Caco-2 (cell line): ENCODE results near the gene PPARG. TPM values are rescaled to one million over a fixed set of nuclear protein-coding genes. Genes with fewer than 3 reads are reported as not detected.
"Not testable (repeated sequence)": the region's sequence is repeated elsewhere in the genome, so short reads cannot be mapped to it uniquely, and the experiment has no call there.

Source experiments
- BruUV-seq: library from RNA; stranded (reverse); fragments of 400-500 nt; replicated peaks from 2 replicates; lab custom pipeline; 2021; lab: Mats Ljungman, UMichigan
- CTCF ChIA-PET: fragments of 300-600 bp; sonication (Branson Sonifier 250); formaldehyde crosslinking; loops from one replicate; lab custom pipeline; 2022; ENCODE audit warnings: antibody characterized with exemption; lab: Charles Lee
- POLR2A ChIA-PET: fragments of 300-600 bp; sonication (Branson Sonifier 250); formaldehyde crosslinking; loops from one replicate; lab custom pipeline; 2022; ENCODE audit warnings: antibody characterized with exemption; lab: Charles Lee
- DNase-seq, 2 experiments: peaks; one replicate each; pipeline versions ENCODE4 v3.0.0 to v3.0.0-alpha.2; 2020 to 2022
- H3K27me3 ChIP-seq: replicated peaks from 2 replicates; pipeline ENCODE4 v1.6.0; 2011; ENCODE audit warnings: low read length; ENCODE audit not compliant: control insufficient read depth, insufficient read depth
- H3K36me3 ChIP-seq: 2 replicates; pipeline ENCODE4 v1.5.1; 2011; ENCODE audit warnings: low read length; ENCODE audit not compliant: control insufficient read depth, insufficient read depth
- H3K4me1 ChIP-seq: fragments of 250-450 bp; sonication (Bioruptor Pico); 2 replicates; pipeline ENCODE4 v1.5.1; 2020; ENCODE audit warnings: mild to moderate bottlenecking
- H3K4me3 ChIP-seq: 2 replicates; pipeline ENCODE4 v1.5.1; 2011; ENCODE audit warnings: low read depth, mild to moderate bottlenecking, control low read depth, low read length
- H3K9me3 ChIP-seq: fragments of 250-450 bp; sonication (Bioruptor Pico); 2 replicates; pipeline ENCODE4 v1.5.1; 2020; ENCODE audit warnings: mild to moderate bottlenecking, moderate library complexity
- H3K27ac Mint-ChIP-seq: one replicate; pipeline ENCODE4 v1.8.0; 2022; ENCODE audit warnings: mixed read lengths; ENCODE audit not compliant: unreplicated experiment
- H3K27me3 Mint-ChIP-seq: one replicate; pipeline ENCODE4 v1.8.0; 2022; ENCODE audit warnings: mixed read lengths; ENCODE audit not compliant: insufficient read depth, unreplicated experiment
- H3K36me3 Mint-ChIP-seq: one replicate; pipeline ENCODE4 v1.8.0; 2022; ENCODE audit warnings: mild to moderate bottlenecking, mixed read lengths; ENCODE audit not compliant: insufficient read depth, unreplicated experiment
- H3K4me1 Mint-ChIP-seq: one replicate; pipeline ENCODE4 v1.8.0; 2022; ENCODE audit warnings: low read depth, mixed read lengths; ENCODE audit not compliant: unreplicated experiment
- H3K4me3 Mint-ChIP-seq: one replicate; pipeline ENCODE4 v1.8.0; 2022; ENCODE audit warnings: mild to moderate bottlenecking, moderate library complexity, mixed read lengths; ENCODE audit not compliant: unreplicated experiment
- H3K9me3 Mint-ChIP-seq: one replicate; pipeline ENCODE4 v1.8.0; 2022; ENCODE audit warnings: mixed read lengths; ENCODE audit not compliant: unreplicated experiment
- CTCF ChIP-seq, 2 experiments: fragments of 200-600 bp in 1 of 2; IDR thresholded peaks; 1 replicate in 1 of 2; 2 replicates in 1 of 2; pipeline versions ENCODE4 v1.5.1 to v1.8.0; 2011 to 2022; ENCODE audit warnings: antibody characterized with exemption in 1 of 2, control low read depth in 1 of 2, inconsistent platforms in 1 of 2, low read depth in 1 of 2, low read length in 1 of 2, mild to moderate bottlenecking in 1 of 2, moderate library complexity in 1 of 2; ENCODE audit not compliant: insufficient read depth in 1 of 2, severe bottlenecking in 1 of 2, unreplicated experiment in 1 of 2
- intact Hi-C: fragments of 100-400 bp; cut with micrococcal nuclease; formaldehyde crosslinking; loops from one replicate; pipeline ENCODE4 v1.10.0; 2022; ENCODE audit not compliant: unreplicated experiment
- total RNA-seq: library from RNA; stranded (reverse); gene quantifications from 2 replicates; pipeline ENCODE4 v1.2.3, GENCODE V29; 2022

The PPARG gene
- total RNA-seq, 1 experiment from 2014 or later: 15.6 TPM

DNA sequence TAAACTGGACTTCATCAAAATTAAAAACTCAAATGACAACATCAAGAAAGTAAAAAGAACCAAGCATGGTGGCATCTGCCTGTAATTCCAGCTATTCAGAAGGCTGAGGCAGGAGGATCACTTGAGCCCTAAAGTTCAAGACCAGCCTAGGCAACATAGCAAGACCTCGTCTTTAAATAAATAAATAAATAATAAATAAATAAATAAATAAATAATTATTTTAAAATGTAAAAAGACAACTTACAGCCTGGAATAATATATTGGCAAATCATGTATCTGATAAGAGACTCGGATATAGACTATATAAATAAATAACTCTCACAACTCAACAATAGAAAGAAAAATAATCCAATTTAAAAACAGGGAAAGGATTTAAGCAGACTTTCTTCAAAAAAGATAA, 4.3 kb upstream of the PPARG start:
- Histone ChIP-seq H3K36me3 (no peaks in the 10 kb centered on the region), H3K4me3 (no peak overlapping the region), H3K27me3 (no peaks in the 10 kb centered on the region), H3K9me3 (no peaks in the 10 kb centered on the region), H3K4me1 (peaks cover 7% of the 10 kb centered on the region)
- no TSS peak for BruUV-seq
- no peak for TF ChIP-seq CTCF (IDR thresholded peaks at IDR 0.05; ENCODE audit: insufficient read depth in 1 of 2, low read depth in 1 of 2, low read length in 1 of 2, severe bottlenecking in 1 of 2, unreplicated experiment in 1 of 2)
- intact Hi-C loops: loop anchor here (10.0 kb wide), 2 partner anchors 120 to 160 kb away; no protein-coding TSS in a partner anchor
- Mint-ChIP-seq H3K9me3 (no peaks in the 10 kb centered on the region), H3K36me3 (no peaks in the 10 kb centered on the region), H3K4me3 (no peak overlapping the region), H3K27me3 (no peaks in the 10 kb centered on the region), H3K4me1 (no peaks in the 10 kb centered on the region), H3K27ac (no peak overlapping the region)
- ChIA-PET POLR2A (no interaction called here), CTCF (no interaction called here)
- DNase-seq: no peak

GRCh38 chr3:12285003-12285555, 3.8 kb upstream of the PPARG start:
- no peak overlapping the region for H3K4me3 ChIP-seq
- H3K9me3 ChIP-seq: no peaks in the 10 kb centered on the region
- Mint-ChIP-seq H3K4me1 (no peaks in the 10 kb centered on the region), H3K4me3 (no peak overlapping the region), H3K27ac (no peak overlapping the region), H3K36me3 (no peaks in the 10 kb centered on the region), H3K27me3 (no peaks in the 10 kb centered on the region), H3K9me3 (no peaks in the 10 kb centered on the region)
- CTCF ChIA-PET: no interaction called here
- POLR2A ChIA-PET: no interaction called here
- H3K36me3 ChIP-seq: no peaks in the 10 kb centered on the region
- peaks cover 7% of the 10 kb centered on the region for H3K4me1 ChIP-seq
- DNase-seq: no peak
- no peaks in the 10 kb centered on the region for H3K27me3 ChIP-seq
- BruUV-seq: no TSS peak
- intact Hi-C loops: loop anchor here (10.0 kb wide), 2 partner anchors 120 to 160 kb away; no protein-coding TSS in a partner anchor
- TF ChIP-seq CTCF (IDR thresholded peaks at IDR 0.05; ENCODE audit: insufficient read depth in 1 of 2, low read depth in 1 of 2, low read length in 1 of 2, severe bottlenecking in 1 of 2, unreplicated experiment in 1 of 2): no peak

DNA sequence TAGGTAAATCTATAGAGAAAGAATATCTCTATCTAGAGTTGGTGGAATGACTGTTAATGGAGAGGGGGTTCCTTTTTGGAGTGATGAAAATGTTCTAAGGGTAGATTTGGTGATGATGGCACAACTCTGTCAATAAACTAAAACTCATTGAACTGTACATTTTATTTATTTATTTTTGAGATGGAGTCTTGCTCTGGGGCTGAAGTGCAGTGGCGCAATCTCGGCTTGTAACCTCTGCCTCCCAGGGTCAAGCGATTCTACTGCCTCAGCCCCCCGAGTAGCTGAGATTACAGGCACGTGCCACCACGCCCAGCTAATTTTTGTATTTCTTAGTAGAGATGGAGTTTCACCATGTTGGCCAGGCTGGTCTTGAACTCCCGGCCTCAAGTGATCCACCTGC, 3.1 kb upstream of the PPARG start:
- H3K4me1 Mint-ChIP-seq, POLR2A ChIA-PET, H3K27ac Mint-ChIP-seq, H3K4me3 Mint-ChIP-seq, DNase-seq, H3K27me3 ChIP-seq, H3K36me3 ChIP-seq, CTCF ChIA-PET, H3K9me3 Mint-ChIP-seq, H3K4me1 ChIP-seq, BruUV-seq, H3K9me3 ChIP-seq, H3K27me3 Mint-ChIP-seq, H3K4me3 ChIP-seq, H3K36me3 Mint-ChIP-seq: not testable (repeated sequence)
- intact Hi-C loops: loop anchor here (2.0 to 10.0 kb wide), 4 partner anchors 31 to 159 kb away; no protein-coding TSS in a partner anchor
